Measurements from ENCODE around the gene ARHGAP44. TPM values are rescaled to one million over a fixed set of nuclear protein-coding genes. Genes with fewer than 3 reads are reported as not detected.
"Not testable (repeated sequence)": the region's sequence is repeated elsewhere in the genome, so short reads cannot be mapped to it uniquely, and the experiment has no call there.

ARHGAP44 gene
- total RNA-seq, 1 donor from 2014 or later, result 18.3 TPM

DNA sequence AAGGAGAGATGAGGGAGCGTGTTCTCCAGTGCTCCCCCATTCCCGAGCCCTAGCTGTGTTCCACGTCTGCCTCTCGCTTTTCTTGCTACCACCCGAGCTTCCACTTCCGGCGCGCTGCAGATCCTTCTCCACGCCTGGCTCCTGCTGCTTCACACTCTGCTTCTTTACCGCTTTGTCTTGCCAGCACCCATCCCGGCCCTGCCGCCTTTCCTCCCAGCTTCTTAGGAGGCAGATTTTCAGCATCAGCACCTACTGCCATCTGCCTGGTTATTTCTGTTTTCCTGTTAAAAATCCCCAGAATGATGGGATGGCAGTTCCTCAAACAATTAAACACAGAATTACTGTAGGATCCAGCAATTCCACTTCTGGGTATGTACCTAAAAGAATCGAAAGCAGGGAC is 163.9 kb downstream of the ARHGAP44 start:
- no peak for DNase-seq (ENCODE audit: low spot score in 2 of 2)
- no peak for FAIRE-seq

DNA sequence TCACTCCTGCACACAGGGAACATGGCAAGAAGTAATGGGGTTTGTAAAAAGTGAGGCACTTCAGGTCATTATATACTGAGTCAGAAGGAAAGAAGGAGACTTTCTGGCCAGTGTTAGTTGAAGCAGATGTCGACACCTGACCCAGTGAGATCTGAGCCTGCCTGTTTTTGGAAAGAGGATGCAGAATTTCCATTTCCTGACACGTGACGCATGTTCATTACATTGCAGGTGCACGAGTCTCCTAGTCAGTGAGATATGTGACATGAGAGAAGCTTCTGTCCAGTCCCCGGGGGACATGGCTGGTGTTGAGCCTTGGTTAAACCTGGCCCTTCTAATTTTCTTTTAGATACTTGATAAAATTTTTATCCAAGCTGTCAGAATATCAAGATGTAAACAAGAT is 166.2 kb downstream of the ARHGAP44 start:
- no peak for FAIRE-seq

DNA sequence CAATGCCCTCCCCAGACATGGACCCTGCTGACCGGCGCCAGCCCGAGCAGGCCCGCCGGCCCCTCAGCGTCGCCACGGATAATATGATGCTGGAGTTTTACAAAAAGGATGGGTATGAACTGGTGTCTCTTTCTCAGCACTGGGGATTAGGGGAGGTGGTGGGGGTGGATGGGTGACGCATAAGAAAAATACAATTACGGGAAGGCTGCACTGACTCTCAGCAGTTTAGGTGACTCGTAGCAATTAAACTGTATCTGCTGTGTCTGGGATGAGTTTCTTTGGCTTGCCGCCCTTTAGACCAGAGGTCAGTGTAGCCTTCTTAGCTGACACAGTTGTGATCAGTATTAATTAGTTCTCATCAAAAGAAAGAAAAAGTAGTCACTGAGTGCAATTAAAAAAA is 169.5 kb downstream of the ARHGAP44 start:
- FAIRE-seq, result no peak
- DNase-seq (ENCODE audit: low spot score in 2 of 2), result no peak

More for the DNA sequence above, 166.2 kb downstream of the ARHGAP44 start:
- no peak for DNase-seq (ENCODE audit: low spot score in 2 of 2)

DNA sequence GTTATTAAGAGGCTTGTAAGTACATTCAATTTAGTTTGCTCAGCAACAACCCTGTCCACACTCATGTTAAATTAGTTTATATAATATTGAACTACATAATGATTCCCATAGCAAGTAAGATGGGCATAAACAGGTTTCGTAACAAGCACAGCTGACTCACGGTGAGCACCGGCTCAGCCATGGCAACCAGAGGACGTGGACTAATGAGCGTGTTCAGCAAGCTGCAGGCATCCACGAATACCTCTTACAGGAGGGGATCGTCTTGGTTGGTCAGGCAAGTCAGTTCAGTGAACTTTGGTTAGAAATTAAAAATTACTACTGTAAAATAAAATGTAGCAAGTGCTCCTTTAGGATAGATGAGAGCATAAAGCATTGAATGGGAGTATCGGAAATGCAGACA is 170.1 kb downstream of the ARHGAP44 start:
- FAIRE-seq, result no peak
- DNase-seq (ENCODE audit: low spot score in 2 of 2), result no peak

DNA sequence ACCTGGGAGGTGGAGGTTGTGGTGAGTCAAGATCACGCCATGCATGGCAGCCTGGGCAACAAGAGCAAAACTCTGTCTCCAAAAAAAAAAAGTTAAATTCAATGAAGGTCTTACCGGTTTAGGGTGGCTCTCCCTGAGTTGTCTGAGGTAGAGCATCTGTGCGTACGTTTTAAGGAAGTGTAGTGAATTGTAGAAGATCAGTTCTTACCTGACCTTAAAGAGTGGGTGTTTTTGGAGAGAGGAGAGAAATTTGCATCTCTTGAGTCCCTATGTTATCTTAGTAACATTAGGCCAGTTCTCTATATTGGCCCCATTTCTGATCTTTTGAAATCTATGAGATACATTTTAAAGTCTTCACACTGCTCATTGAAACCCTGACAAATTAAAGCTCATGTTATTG is 172.4 kb downstream of the ARHGAP44 start:
- no peak for FAIRE-seq
- no peak for DNase-seq (ENCODE audit: low spot score in 2 of 2)

DNA sequence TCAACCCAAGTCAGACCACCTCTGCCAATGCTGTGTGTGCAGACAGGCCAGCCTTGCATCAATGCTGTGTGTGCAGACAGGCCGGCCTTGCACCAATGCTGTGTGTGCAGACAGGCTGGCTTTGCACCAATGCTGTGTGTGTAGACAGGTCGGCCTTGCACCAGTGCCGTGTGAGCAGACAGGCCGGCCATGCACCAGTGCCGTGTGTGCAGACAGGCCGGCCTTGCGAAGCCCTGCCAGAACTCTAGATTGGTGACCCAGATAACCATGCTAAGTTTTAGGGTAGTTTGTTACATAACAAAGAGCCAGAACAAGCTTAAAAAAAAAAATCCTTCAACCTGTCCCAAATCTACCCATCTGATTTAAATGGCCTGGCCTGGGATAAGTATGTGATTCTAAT is 174.2 kb downstream of the ARHGAP44 start:
- FAIRE-seq, result no peak
- DNase-seq (ENCODE audit: low spot score in 2 of 2), result no peak

DNA sequence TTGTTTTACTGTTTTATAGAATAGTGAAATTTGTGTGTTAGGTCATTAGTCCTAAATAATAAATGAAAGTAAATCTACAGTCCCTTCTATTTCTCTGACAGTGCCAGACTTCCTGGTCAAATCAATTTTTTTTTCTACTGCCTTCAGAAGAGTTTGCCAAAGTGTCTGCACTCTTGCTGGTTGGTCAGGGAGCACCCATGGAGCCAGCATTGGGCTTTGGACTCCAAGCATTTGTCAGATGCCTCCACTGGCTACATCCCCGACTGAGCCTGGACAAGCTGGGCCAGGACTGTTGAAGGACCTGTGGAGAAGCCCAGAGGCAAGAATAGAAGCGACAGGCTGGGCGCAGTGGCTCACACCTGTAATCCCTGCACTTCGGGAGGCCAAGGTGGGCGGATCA is 174.9 kb downstream of the ARHGAP44 start:
- no peak for DNase-seq (ENCODE audit: low spot score in 2 of 2)
- FAIRE-seq, result no peak

DNA sequence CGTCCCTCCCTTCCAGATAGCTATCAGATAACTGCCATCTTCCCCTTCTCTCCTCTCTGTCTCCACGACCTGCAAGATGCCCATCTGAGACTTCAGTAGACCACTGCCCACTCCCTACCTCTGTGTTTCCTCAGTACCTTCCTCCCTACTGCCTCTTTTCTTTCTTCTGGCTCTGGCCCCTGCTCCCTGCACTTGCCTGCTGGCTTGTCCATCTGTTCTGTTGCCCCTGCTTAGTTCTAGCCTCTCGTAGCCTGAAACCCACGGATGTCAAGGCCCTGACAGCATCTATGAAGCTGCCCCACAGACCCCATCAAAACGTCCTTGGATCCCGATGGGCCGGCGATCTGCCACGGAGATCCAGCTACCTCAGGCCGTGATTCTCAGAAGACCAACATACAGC is 175.5 kb downstream of the ARHGAP44 start:
- DNase-seq (ENCODE audit: low spot score in 2 of 2), result no peak
- FAIRE-seq, result no peak

DNA sequence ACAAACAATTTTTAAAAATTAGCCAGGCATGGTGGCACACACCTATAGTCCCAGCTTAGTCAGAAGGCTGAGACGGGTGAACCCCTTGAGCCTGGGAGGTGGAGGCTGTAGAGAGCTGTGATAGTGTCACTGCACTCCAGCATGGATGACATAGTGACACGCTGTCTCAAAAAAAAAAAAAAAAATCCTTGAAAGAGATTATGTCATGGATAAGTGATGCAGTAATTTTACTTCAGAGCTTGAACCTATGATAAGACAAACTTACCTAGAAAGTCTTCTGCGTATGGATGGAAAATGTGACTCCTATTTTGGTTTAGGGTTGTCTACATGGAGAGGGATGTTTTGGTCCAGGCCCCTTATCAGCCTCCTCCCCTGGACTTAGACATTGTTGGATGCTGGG is 176.7 kb downstream of the ARHGAP44 start:
- no peak for FAIRE-seq
- DNase-seq (ENCODE audit: low spot score in 2 of 2), result no peak

DNA sequence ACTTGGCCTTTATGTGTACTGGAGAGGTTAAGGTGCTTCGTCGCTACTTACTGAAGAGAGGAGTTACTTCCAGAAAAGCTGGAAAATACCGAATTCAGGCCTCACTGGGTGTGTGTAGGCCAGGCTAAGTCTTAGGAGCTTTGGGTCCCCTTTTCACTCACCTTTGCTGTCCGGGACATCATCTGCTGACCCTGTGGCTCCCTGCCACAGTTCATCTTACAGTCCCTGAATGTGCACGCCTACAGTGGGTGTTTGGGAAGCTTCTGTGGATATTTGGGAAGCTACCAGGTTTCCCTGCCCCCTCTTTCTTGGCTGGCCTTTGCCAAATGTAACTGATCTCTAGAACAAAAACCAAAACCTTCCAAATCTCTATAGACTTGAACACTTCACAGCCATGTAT is 177.1 kb downstream of the ARHGAP44 start:
- DNase-seq (ENCODE audit: low spot score in 2 of 2) (no peak), FAIRE-seq (no peak)

DNA sequence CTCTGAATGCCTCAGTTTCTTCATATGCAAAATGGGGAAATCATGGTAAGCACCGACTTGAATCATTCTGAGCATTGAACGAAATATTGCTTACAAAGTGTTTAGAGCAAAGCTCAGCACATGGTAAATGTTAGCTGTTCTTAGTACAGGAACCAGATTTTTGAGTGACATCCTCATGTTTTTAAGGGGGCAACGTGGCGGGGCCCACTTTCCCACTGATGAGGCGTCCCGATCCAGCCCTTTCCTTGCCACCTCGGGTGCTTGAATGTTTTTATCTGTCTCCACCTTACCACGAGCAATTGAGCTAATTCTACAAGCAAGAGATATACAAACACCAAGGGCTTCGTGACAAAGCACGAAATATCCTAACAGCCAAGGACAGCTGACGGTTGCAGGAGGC is 178.7 kb downstream of the ARHGAP44 start:
- FAIRE-seq, result no peak
- no peak for DNase-seq (ENCODE audit: low spot score in 2 of 2)

DNA sequence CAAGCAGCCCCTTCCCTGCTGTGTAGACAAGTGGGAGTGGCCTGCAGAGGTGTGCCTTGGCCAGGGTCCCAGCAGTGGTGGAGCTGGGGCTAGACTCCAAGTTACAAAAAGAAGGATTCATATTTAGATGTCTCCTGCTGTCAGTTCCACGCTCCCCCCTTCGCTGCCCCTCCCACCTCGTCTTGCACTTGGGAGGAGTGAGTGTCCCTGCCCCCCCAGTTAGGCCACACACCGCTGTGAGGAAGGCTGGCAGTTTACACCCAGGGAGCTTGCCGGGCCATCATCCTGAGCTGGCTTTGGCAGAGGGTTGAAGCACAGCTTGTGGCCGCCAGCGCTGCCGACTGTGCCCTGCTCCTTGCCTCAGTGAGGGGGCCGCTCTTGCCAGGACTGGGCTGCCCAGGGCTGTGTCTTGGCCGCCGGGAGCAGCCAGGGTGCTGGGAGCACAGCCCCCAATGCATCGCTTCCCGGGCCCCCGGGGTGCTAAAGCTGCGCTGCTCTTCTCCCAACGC is 184.3 kb downstream of the ARHGAP44 start:
- no peak for FAIRE-seq
- DNase-seq (ENCODE audit: low spot score in 2 of 2), result peak in 1 of 2 donors; percentile 49

DNA sequence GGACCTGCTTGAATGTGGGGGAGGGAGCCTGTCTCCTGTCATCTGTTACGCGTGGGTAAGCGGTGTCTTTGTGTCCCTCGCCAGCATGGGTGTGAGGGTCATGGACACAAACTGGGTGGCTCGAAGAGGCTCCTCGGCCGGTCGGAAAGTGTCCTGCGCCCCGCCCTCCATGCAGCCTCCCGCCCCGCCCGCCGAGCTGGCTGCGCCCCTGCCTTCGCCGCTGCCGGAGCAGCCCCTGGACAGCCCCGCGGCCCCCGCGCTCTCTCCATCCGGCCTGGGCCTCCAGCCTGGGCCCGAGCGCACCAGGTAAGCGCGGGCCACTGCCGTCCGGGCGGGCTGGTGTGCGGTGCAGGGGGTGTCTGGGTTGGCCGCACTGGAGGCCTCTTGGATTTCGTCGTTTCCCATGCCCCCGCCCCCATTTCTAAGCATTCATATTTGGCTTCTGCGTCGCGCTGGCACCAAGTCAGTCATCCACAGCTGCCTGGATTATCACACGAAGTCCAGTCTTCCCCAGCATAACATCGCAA is 184.8 kb downstream of the ARHGAP44 start:
- DNase-seq (ENCODE audit: low spot score in 2 of 2), result no peak
- no peak for FAIRE-seq

DNA sequence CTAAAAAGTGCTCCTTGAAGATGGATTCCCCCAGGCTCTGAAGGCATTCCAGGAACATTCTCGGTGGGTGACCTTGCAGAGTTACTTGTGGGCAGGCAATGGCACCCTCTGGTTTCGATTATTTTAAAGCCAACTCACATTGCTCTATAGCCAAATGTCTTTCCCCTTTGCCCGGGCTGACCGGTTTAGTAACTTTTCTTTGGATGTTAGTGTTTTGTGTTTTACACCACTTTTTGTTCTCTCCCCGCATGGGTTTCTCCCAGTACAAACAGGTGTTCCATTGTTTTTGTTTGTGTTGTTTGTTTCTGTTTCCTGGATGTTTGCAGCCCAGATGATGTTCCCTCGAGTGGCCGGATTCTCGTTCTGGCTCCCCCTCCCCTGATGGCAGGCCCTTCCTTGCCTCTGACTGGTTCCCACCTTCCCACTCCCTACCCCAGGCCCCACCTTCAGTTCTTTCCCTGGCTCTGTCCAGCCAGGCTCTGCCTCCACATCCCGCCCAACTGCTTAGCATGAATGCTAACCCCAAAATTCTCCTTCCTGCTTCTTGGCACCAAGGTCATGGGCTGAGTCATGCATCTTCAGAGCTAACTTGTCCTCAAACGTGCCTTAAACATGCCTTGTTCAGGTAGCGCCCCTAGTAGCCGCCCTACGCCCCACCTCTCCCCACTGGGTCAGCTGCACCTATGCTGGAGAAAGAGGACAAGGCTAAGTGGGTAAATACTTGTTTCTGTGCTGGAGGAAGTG is 187.9 kb downstream of the ARHGAP44 start:
- DNase-seq (ENCODE audit: low spot score in 2 of 2) (no peak), FAIRE-seq (no peak)

DNA sequence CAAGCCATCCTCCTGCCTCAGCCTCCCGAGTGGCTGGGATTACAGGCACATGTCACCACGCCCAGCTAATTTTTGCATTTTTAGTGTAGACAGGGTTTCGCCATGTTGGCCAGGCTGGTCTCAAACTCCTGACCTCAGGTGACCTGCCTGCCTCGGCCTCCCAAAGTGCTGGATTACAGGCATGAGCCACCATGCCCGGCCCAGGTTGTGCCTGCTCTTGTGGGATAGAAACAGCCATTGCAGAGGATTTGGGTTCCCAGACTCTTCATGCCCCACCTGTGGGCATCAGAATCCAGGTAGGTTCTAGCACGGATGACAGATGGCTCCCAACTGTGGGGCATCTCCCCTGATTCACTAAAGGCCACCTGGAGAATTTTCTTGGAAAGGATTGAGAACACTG is 189.5 kb downstream of the ARHGAP44 start:
- FAIRE-seq; DNase-seq (ENCODE audit: low spot score in 2 of 2): not testable (repeated sequence)

DNA sequence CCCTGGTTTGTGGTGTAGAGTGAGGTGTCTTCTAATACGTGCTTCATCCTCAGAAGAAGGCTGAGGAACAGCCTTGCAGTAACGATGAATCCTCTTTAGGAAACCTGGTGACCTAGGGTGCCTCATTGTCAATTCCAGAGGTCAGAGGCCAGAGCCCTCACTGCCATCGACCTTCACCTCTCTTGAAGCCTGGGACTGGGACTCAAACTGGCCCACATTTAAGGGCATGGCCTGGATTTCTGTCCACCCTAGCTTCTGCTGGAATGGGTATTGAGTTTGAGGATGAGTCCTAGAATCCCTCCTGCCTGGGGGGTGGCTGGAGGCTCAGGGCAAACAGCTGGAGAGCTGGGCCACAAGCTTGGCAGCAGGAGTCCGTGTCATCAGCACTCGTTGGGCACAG is 189.9 kb downstream of the ARHGAP44 start:
- FAIRE-seq, result no peak
- DNase-seq (ENCODE audit: low spot score in 2 of 2), result no peak

DNA sequence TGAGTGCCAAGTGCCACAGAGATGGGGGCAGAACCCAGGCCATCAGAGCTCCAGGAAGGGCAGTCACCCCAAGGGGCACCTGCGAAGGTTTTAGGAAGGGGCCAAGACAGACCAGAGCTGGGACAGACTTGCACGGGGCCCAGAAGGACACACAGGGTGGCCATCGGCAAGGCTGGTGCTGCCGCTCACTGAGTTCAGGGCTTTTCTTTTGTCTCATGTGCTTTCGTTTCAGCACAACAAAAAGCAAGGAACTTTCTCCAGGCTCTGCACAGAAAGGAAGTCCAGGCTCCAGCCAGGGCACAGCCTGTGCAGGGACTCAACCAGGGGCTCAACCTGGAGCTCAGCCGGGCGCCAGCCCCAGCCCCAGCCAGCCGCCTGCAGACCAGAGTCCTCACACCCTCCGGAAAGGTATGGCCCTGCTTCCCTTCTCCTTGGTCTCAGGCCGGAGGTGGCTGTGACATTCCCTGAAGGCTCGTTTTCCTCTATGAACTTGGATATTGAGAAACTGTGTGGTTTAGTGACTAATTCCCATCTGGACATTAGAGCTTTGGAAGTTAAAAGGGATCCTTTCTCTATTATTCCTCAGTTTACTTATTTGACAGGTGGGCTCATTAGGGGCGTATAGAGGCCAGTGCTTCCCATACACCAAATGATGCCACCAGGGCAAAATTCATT is 190.7 kb downstream of the ARHGAP44 start:
- no peak for FAIRE-seq
- DNase-seq (ENCODE audit: low spot score in 2 of 2), result no peak

DNA sequence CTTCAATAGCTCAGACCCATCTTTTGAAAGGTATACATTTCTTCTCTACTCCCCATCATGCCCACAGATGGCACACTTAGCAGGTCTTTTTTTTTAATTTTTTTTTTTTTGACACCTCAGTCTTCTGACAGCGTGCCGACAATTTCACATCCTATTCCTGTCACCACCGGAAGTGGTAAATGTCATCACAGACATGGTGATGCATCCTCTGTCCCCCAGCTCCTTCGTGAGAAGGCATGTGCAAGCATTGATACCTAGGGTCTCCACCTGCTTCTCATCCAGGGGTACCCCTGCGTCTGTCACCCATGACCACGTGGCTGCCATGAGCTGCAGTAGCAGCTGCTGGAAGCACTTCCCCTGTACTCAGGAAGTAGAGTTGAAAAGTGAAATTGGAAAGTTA is 192.9 kb downstream of the ARHGAP44 start:
- FAIRE-seq (no peak), DNase-seq (ENCODE audit: low spot score in 2 of 2) (no peak)

DNA sequence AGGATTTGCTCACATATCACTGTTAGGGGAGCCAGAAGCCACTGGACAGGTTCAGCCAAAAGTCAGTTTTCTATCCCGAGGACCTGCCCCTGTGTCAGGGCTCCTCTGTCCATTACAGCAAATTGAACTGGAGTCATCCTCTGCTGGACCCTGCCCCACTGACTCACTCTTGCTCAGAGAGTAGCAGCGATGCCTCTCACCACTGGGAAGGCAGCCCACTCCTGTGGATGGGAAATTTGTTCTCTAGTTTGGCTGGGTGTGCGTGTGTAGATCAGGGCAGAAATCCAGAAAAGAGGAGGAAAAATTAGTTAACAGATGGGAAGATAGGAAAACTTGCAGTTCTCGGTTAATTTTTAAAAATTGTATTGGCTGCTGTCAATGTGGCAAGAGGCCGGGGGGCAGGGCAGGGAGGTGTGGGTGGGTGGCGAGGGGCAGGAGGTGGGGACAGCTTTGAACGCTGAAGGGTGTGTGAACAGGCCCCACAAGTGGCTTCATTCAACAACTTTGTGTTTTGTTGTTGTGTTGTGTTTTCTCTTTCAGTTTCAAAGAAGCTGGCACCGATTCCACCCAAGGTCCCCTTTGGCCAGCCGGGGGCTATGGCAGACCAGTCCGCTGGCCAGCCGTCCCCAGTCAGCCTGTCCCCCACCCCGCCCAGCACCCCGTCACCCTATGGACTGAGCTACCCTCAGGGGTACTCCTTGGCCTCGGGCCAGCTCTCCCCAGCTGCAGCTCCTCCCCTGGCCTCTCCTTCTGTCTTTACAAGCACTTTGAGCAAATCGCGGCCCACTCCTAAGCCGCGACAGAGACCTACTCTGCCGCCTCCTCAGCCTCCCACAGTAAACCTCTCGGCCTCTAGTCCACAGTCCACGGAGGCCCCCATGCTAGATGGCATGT is 194.9 kb downstream of the ARHGAP44 start:
- DNase-seq (ENCODE audit: low spot score in 2 of 2), result no peak
- FAIRE-seq, result no peak

DNA sequence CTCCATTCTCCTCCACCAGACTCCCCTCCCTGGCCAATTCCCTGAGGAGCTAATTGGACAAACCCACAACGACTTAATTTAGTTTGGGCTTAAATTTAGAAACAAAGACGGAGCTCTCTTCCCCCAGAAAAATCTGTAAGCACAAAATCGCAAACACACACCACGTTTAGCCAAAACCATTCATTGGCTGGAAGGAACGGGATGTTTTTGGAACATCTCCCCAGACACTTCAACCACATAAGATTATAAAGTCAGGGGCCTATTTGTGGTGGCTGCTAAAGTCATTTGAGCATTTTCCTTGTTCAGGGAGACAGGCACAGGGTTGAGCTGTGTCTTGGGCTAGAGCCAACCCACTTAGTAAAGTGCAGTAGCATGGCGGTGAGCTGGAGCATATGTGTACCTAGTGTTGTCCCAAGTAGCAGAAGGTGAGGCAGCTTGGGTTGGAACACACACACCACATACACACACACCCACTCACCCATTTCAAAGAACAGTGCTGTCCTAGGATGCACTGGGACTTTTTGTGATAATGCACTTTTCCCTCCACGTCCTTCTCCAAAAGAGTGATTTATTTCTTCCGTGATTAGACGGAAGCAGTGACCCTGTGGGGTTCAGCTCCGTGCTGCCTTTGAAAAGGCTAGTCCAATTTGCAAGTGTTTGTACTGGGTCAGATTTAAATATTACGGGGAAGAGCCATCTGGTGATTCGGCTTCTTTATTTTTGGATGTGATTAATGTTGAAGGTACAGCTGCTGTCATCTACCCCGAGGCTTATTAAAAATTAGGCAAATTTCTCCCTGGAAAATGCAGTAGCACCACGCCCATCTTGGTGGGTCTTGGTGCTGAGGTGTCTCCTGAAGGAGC is 196.4 kb downstream of the ARHGAP44 start:
- FAIRE-seq, result no peak
- no peak for DNase-seq (ENCODE audit: low spot score in 2 of 2)
